Measurements from ENCODE around the gene DEPDC5. TPM values are rescaled to one million over a fixed set of nuclear protein-coding genes. Genes with fewer than 3 reads are reported as not detected.
A peak's percentile ranks its signal among the peaks of the same experiment; 100 is the strongest.

The DEPDC5 gene
- total RNA-seq, 3 donors from 2014 or later (not counting 1 experiment from before 2014, with no cell fraction given) = 56.7 to 67.9 (median 62.6) TPM

DNA sequence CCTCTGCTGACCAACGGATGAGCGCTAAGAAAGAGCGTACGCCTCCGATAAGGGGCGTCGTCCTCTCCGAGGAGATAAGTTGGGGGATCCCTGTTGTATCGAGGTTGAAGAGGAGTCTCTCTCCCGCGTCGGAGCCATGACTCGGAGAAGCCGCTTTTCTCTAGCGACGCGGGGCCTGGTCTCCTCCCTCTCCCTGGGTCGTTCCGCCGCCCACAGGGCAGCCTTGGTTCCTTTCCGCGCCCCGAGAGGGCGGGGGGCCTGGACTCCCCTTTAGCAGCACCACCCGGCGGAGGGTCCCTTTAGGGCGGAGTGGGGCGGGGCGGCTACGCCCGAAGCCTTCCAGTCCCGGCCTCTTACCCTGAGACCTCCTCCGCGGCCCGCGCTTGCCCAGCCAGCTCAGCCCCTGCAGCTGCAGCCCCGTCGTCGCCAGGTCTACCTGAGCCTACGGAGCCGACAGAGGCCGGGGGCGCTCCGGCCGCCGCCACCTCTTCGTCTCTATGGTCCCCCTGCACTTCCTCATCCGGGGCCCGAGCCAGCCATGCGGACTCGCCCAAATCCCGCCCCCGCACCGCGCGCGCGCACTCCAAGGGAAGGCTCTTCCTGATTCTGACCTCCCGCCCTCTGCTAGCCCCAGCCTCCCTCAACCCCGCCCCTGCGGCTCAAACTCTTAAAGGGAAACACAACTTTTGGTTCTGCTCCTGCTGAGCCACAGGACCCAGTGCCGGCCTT lies 4.0 kb upstream of the DEPDC5 start, which contains the start of gene PRR14L:
Gene PRR14L (minus strand): TSS at position 497 of the 729 bp plus-strand sequence. CDS start 11,272 bp downstream, outside the sequence.
- H3K36me3 ChIP-seq (ENCODE audit: control insufficient read depth, insufficient read depth, low read length) = peaks cover 6% of the 10 kb centered on the region
- H3K9me3 ChIP-seq (ENCODE audit: control insufficient read depth, insufficient read depth, low read length) = no peaks in the 10 kb centered on the region
- peak; percentile 76 to 93 (median 79) for ATAC-seq
- TF ChIP-seq, protein P1, sequence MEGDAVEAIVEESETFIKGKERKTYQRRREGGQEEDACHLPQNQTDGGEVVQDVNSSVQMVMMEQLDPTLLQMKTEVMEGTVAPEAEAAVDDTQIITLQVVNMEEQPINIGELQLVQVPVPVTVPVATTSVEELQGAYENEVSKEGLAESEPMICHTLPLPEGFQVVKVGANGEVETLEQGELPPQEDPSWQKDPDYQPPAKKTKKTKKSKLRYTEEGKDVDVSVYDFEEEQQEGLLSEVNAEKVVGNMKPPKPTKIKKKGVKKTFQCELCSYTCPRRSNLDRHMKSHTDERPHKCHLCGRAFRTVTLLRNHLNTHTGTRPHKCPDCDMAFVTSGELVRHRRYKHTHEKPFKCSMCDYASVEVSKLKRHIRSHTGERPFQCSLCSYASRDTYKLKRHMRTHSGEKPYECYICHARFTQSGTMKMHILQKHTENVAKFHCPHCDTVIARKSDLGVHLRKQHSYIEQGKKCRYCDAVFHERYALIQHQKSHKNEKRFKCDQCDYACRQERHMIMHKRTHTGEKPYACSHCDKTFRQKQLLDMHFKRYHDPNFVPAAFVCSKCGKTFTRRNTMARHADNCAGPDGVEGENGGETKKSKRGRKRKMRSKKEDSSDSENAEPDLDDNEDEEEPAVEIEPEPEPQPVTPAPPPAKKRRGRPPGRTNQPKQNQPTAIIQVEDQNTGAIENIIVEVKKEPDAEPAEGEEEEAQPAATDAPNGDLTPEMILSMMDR (IDR thresholded peaks at IDR 0.05) = no peak
- peaks cover 42% of the 10 kb centered on the region for H3K4me1 ChIP-seq (ENCODE audit: control insufficient read depth, insufficient read depth, low read length)
- WGBS (ENCODE audit: insufficient coverage) = under 1% methylated on average over 62 of the region's 62 CpGs
- H3K4me3 Mint-ChIP-seq = peak within 1 kb of the TSS; percentile 98
- peak within 1 kb of the TSS; percentile 81 for H3K27ac ChIP-seq (ENCODE audit: low read length)
- no peaks in the 10 kb centered on the region for H3K27me3 ChIP-seq (ENCODE audit: control insufficient read depth, insufficient read depth, low read length)
- peak within 1 kb of the TSS; percentile 87 to 89 for H3K27ac Mint-ChIP-seq
- peak within 1 kb of the TSS; percentile 92 for H3K4me3 ChIP-seq (ENCODE audit: low read length)
- H3K4me1 Mint-ChIP-seq = peaks cover 47 to 56% of the 10 kb centered on the region in 2 donors
- DNase-seq = peak; percentile 97 to 99
- no peaks in the 10 kb centered on the region for H3K36me3 Mint-ChIP-seq
- H3K27me3 Mint-ChIP-seq (ENCODE audit: low read depth in 2 of 2) = no peaks in the 10 kb centered on the region
- no peaks in the 10 kb centered on the region for H3K9me3 Mint-ChIP-seq
- intact Hi-C loops (cut with micrococcal nuclease) = loop anchor here (2.0 to 5.0 kb wide), 2 partner anchors 85 to 252 kb away; partner anchors contain the start of gene SFI1

DNA sequence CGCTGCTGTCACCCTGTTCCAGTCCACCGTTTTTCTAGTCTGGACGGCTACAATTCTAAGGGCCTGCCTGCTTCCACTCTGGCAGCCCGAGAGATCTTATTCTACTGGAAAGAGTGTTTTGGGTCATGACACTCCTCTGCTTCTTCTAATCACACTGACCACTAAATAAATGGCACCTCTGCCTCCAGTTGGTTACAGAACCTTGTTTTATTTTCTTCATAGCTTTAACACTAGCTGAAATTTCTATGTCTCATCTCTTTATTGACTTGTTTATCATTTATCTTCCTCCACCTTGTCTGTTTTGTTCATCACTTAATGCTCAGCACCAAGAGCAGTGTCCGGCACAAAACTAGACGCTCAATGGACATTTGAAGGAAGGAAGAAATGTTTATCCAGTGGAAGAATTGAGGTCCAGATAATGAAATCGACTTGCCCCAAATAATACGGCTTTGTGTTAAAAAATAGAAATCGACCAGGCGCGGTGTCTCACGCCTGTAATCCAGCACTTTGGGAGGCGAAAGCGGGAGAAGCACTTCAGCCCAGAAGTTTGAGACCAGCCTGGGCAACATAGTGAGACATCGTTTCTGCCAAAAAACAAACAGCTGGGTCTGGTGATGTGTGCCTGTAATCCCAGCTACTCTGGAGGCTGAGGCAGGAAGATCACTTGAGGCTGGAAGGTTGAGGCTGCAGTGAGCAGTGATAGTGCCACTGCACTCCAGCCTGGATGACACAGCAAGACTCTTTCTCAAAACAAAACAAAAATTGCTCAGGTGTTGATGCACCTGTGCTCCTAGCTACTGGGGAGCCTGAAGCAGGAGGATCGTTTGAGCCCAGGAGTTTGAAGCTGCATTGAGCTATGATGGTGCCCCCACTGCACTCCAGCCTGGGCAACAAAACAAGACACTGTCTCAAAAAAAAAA lies 3.2 kb upstream of the DEPDC5 start:
- ATAC-seq (no peak), DNase-seq (peak in 1 of 2 donors; percentile 9)
- Mint-ChIP-seq H3K4me3 (peak overlapping the region; percentile 98), H3K27ac (peak overlapping the region; percentile 87 to 89), H3K27me3 (ENCODE audit: low read depth in 2 of 2) (no peaks in the 10 kb centered on the region), H3K9me3 (no peaks in the 10 kb centered on the region), H3K4me1 (peaks cover 53 to 65% of the 10 kb centered on the region in 2 donors), H3K36me3 (no peaks in the 10 kb centered on the region)
- Histone ChIP-seq H3K9me3 (ENCODE audit: control insufficient read depth, insufficient read depth, low read length) (no peaks in the 10 kb centered on the region), H3K4me3 (ENCODE audit: low read length) (no peak overlapping the region), H3K27ac (ENCODE audit: low read length) (peak overlapping the region; percentile 54), H3K36me3 (ENCODE audit: control insufficient read depth, insufficient read depth, low read length) (peaks cover 6% of the 10 kb centered on the region), H3K27me3 (ENCODE audit: control insufficient read depth, insufficient read depth, low read length) (no peaks in the 10 kb centered on the region), H3K4me1 (ENCODE audit: control insufficient read depth, insufficient read depth, low read length) (peaks cover 42% of the 10 kb centered on the region)
- intact Hi-C loops (cut with micrococcal nuclease) = loop anchor here (2.0 to 5.0 kb wide), 2 partner anchors 86 to 253 kb away; partner anchors contain the start of gene SFI1
- 72% methylated on average over 16 of the region's 16 CpGs for WGBS (ENCODE audit: insufficient coverage)
- TF ChIP-seq, protein P1 (IDR thresholded peaks at IDR 0.05) = no peak

DNA sequence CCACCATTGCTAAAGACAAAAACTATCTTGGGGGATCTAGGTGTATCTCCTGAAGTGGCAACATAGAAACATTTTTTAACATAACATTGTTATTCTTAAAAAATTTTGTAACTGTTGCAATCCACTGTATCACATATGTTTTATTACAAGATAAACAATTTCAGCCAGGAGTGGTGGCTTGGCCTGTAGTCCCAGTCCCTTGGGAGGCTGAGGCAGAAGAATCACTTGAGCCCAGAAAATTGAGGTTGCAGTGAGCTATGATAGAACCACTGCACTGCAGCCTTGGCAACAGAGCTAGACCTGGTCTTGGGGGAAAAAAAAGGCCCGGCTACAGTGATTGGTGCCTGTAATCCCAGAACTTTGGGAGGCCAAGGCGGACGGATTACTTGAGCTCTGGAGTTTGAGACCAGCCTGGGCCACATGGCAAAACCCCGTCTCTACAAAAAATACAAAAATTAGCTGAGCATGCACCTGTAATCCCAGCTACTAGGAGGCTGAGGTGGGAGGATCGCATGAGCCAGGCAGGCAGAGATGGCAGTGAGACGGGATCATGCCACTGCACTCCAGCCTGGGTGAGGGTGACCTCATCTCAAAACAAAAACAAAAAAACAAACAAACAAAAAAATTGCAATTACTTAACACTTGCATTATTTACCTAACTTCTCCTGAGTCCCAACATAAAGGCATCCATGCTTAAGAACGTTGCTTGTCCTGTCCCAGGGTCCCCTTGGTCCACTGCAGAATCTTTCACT lies 1.5 kb upstream of the DEPDC5 start:
- Histone ChIP-seq H3K4me3 (ENCODE audit: low read length) (no peak overlapping the region), H3K36me3 (ENCODE audit: control insufficient read depth, insufficient read depth, low read length) (peaks cover 5% of the 10 kb centered on the region), H3K9me3 (ENCODE audit: control insufficient read depth, insufficient read depth, low read length) (no peaks in the 10 kb centered on the region), H3K27ac (ENCODE audit: low read length) (no peak overlapping the region), H3K4me1 (ENCODE audit: control insufficient read depth, insufficient read depth, low read length) (peaks cover 42% of the 10 kb centered on the region), H3K27me3 (ENCODE audit: control insufficient read depth, insufficient read depth, low read length) (no peaks in the 10 kb centered on the region)
- Mint-ChIP-seq H3K9me3 (no peaks in the 10 kb centered on the region), H3K4me3 (peak overlapping the region; percentile 85), H3K36me3 (no peaks in the 10 kb centered on the region), H3K27ac (peak overlapping the region; percentile 94 to 97), H3K27me3 (ENCODE audit: low read depth in 2 of 2) (no peaks in the 10 kb centered on the region), H3K4me1 (peaks cover 53 to 64% of the 10 kb centered on the region in 2 donors)
- DNase-seq (no peak), ATAC-seq (no peak)
- TF ChIP-seq, protein P1 (IDR thresholded peaks at IDR 0.05) = no peak
- 95% methylated on average over 7 of the region's 7 CpGs for WGBS (ENCODE audit: insufficient coverage)
- intact Hi-C loops (cut with micrococcal nuclease) = loop anchor here (2.0 to 5.0 kb wide), 2 partner anchors 195 to 255 kb away; partner anchors contain the start of gene SFI1
